ENCODE data around the gene ZNF217. TPM values are rescaled to one million over a fixed set of nuclear protein-coding genes. Genes with fewer than 3 reads are reported as not detected.

ZNF217 gene
- total RNA-seq, 1 experiment from 2014 or later = 33.8 TPM

DNA sequence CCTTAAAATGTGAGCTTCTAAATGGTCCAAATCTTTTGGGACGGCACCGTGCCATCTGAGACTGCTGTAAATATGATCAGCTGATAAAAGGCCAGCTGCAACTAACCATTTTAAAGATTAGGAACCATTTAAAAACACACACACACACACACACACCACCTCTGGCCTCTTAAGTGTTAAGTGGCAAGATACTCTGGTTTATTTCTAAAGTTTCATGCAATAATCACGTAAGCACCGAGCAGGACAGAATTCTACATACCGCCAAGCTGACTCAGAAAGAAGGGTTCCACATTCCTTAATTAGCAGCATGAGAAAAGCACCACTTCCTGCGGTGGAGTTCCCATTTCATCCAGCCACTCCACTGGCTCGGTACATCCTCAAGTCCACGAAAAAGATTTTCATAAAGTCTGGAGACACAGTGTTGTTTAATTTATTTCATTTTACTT, 17.8 kb upstream of the ZNF217 start:
- peak overlapping the region; percentile 15 to 47 for H3K4me3 ChIP-seq (replicated peaks in 1 of 2; ENCODE audit: low read depth in 1 of 2, low read length in 2 of 2)
- peaks cover 39 to 71% of the 10 kb centered on the region in 2 experiments for H3K4me1 ChIP-seq (ENCODE audit: control insufficient read depth in 1 of 2, insufficient read depth in 2 of 2, low read length in 2 of 2)
- ChIA-PET RAD21 (ENCODE audit: low non-redundant PET in 1 of 2, low total read pairs in 2 of 2, uncharacterized antibody in 2 of 2, unreplicated experiment in 2 of 2) (no interaction called here), POLR2A (interaction anchor here (0.7 to 5.8 kb wide), 7 partner anchors 11 to 143 kb away, joined by 3 to 64 read pairs (median 4); partner anchors contain the start of gene ZNF217), CTCF (no interaction called here)
- ATAC-seq (peak; percentile 82), DNase-seq (ENCODE audit: low read depth, low spot score) (peak; percentile 78)
- no peaks in the 10 kb centered on the region for H3K79me2 ChIP-seq (ENCODE audit: insufficient read depth, low read length)
- peak overlapping the region; percentile 82 for H3K27ac ChIP-seq (ENCODE audit: low read depth, low read length)
- peak overlapping the region; percentile 60 for H3K9ac ChIP-seq (ENCODE audit: low read length)
- no peaks in the 10 kb centered on the region for H3K9me2 ChIP-seq (ENCODE audit: insufficient read depth)
- BruUV-seq (replicated peaks) = no TSS peak
- no peaks in the 10 kb centered on the region for H4K20me1 ChIP-seq (ENCODE audit: insufficient read depth)
- H3K9me3 ChIP-seq (ENCODE audit: control insufficient read depth in 1 of 2, insufficient read depth in 1 of 2, low read depth in 1 of 2, low read length in 2 of 2) = no peaks in the 10 kb centered on the region
- TF ChIP-seq ZFX (IDR thresholded peaks at IDR 0.05) = no peak
- peak; percentile 70 for TF ChIP-seq POLR2AphosphoS5 (IDR thresholded peaks at IDR 0.05; ENCODE audit: low read depth, low read length)
- TF ChIP-seq RAD21 (IDR thresholded peaks at IDR 0.05; ENCODE audit: low read depth) = peak; percentile 25; the same call in 1 of the 2 replicates
- peak; percentile 59 for TF ChIP-seq TCF7L2 (IDR thresholded peaks at IDR 0.05; ENCODE audit: borderline replicate concordance, extremely low read depth, insufficient read depth, insufficient read length)
- TF ChIP-seq FOSL1 (IDR thresholded peaks at IDR 0.05; ENCODE audit: low read depth) = peak; percentile 83
- peak; percentile 90 for TF ChIP-seq SP1 (IDR thresholded peaks at IDR 0.05; ENCODE audit: low read depth)
- TF ChIP-seq, protein P1, sequence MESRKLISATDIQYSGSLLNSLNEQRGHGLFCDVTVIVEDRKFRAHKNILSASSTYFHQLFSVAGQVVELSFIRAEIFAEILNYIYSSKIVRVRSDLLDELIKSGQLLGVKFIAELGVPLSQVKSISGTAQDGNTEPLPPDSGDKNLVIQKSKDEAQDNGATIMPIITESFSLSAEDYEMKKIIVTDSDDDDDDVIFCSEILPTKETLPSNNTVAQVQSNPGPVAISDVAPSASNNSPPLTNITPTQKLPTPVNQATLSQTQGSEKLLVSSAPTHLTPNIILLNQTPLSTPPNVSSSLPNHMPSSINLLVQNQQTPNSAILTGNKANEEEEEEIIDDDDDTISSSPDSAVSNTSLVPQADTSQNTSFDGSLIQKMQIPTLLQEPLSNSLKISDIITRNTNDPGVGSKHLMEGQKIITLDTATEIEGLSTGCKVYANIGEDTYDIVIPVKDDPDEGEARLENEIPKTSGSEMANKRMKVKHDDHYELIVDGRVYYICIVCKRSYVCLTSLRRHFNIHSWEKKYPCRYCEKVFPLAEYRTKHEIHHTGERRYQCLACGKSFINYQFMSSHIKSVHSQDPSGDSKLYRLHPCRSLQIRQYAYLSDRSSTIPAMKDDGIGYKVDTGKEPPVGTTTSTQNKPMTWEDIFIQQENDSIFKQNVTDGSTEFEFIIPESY (IDR thresholded peaks at IDR 0.05; ENCODE audit: extremely low read depth, insufficient replicate concordance, low read length) = no peak
- TF ChIP-seq, protein P2, sequence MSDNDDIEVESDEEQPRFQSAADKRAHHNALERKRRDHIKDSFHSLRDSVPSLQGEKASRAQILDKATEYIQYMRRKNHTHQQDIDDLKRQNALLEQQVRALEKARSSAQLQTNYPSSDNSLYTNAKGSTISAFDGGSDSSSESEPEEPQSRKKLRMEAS (IDR thresholded peaks at IDR 0.05) = peak; percentile 67
- peak; percentile 68 for TF ChIP-seq CEBPB (IDR thresholded peaks at IDR 0.05; ENCODE audit: low read depth)
- TF ChIP-seq SRF (IDR thresholded peaks at IDR 0.05; ENCODE audit: low read depth) = peak; percentile 80
- TF ChIP-seq SIN3A (IDR thresholded peaks at IDR 0.05; ENCODE audit: low read depth) = peak; percentile 67; the same call in 1 of the 2 replicates
- TF ChIP-seq CBX3 (IDR thresholded peaks at IDR 0.05; ENCODE audit: low read depth) = peak; percentile 86
- TF ChIP-seq YY1 (IDR thresholded peaks at IDR 0.05; ENCODE audit: extremely low read depth, insufficient replicate concordance, low read depth, low read length) = no peak
- TF ChIP-seq, protein P3, sequence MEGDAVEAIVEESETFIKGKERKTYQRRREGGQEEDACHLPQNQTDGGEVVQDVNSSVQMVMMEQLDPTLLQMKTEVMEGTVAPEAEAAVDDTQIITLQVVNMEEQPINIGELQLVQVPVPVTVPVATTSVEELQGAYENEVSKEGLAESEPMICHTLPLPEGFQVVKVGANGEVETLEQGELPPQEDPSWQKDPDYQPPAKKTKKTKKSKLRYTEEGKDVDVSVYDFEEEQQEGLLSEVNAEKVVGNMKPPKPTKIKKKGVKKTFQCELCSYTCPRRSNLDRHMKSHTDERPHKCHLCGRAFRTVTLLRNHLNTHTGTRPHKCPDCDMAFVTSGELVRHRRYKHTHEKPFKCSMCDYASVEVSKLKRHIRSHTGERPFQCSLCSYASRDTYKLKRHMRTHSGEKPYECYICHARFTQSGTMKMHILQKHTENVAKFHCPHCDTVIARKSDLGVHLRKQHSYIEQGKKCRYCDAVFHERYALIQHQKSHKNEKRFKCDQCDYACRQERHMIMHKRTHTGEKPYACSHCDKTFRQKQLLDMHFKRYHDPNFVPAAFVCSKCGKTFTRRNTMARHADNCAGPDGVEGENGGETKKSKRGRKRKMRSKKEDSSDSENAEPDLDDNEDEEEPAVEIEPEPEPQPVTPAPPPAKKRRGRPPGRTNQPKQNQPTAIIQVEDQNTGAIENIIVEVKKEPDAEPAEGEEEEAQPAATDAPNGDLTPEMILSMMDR (IDR thresholded peaks at IDR 0.05 in 2 of 3, conservative IDR thresholded peaks at IDR 0.05 in 1 of 3; ENCODE audit: borderline replicate concordance in 1 of 3, insufficient read depth in 1 of 3, low read depth in 2 of 3, low read length in 2 of 3) = no peak
- TF ChIP-seq JUND (IDR thresholded peaks at IDR 0.05) = peak; percentile 82
- H2AFZ ChIP-seq (ENCODE audit: low read depth, low read length, poor library complexity, severe bottlenecking) = peak overlapping the region; percentile 80
- no peaks in the 10 kb centered on the region for H3K36me3 ChIP-seq (ENCODE audit: control insufficient read depth in 1 of 2, insufficient read depth in 2 of 2, low read length in 2 of 2)
- intact Hi-C loops (cut with micrococcal nuclease) = no loop called here
- H3K27me3 ChIP-seq (ENCODE audit: insufficient read depth, low read length) = no peaks in the 10 kb centered on the region
- H3K4me2 ChIP-seq (ENCODE audit: low read length) = peak overlapping the region; percentile 81
